ENCODE data around the gene TSEN34.
"Not testable (repeated sequence)": the region's sequence is repeated elsewhere in the genome, so short reads cannot be mapped to it uniquely, and the experiment has no call there.

Gene TSEN34

GRCh38 chr19:54189145-54189734 lies 1.9 kb upstream of the TSEN34 start, which contains the start of gene MBOAT7:
Gene MBOAT7, minus strand, starts transcription at chr19:54189580. Its CDS starts 1,072 bp downstream, at chr19:54188508.
- no peak for DNase-seq

GRCh38 chr19:54189735-54190502 lies 1.2 kb upstream of the TSEN34 start:
- DNase-seq = peak; percentile 100

DNA sequence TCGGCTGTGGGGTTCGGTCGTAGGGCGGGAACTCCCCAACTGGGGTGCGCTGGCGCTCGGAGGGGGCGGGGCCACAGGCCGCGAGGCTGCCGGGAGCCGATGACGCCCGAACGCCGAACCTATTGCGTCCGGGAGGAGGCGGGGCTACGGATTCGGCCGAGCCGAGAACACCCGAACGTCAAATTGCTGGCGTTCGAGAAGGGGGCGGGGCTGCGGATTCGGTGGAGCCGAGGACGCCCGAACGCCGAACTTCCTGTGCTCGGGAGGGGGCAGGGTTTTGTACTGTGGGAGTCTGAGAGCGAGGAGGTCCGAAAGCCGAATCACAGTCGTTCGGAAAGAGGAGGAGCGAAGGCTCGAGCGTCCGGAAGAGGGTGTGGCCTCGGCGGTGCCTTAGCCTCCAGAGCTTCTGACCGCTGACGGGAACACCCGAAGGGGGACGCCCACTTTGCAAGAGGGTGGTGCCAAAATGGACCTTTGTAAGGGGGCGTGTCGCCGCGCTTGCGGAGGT lies 551 bp upstream of the TSEN34 start:
- peak; percentile 100 for DNase-seq

DNA sequence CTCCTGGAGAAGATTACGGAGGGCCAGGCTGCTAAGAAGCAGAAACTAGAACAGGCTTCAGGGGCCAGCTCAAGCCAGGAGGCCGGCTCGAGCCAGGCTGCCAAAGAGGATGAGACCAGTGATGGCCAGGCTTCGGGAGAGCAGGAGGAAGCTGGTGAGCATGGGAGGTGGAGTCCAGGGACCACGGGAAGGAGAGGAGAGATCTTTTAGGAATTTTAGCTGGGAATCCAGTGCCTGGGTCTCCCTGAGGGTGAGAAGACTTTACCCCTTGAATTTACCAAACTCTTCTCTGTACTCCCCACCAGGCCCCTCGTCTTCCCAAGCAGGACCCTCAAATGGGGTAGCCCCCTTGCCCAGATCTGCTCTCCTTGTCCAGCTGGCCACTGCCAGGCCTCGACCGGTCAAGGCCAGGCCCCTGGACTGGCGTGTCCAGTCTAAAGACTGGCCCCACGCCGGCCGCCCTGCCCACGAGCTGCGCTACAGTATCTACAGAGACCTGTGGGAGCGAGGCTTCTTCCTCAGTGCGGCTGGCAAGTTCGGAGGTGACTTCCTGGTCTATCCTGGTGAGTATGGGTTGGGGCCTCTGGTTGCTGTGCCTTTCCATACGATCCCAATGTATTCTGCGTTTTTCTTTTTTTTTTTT lies 824 bp downstream of the TSEN34 start:
- DNase-seq = no peak

GRCh38 chr19:54193011-54193410 lies 1.9 kb downstream of the TSEN34 start:
- no peak for DNase-seq

DNA sequence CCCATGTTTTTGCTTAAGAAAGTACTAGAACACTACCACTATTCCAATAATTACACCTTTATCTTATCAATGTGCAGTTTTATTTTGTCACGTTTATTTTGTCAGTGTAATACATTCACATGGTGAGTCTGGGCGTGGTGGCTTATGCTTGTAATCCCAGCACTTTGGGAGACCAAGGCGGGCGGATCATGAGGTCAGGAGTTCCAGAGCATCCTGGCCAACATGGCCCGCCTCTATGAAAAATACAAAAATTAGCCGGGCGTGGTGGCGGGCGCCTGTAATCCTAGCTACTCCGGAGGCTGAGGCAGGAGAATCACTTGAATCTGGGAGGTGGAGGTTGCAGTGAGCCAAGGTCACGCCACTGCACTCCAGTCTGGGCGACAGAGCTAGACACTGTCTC lies 3.4 kb downstream of the TSEN34 start:
- DNase-seq = not testable (repeated sequence)

DNA sequence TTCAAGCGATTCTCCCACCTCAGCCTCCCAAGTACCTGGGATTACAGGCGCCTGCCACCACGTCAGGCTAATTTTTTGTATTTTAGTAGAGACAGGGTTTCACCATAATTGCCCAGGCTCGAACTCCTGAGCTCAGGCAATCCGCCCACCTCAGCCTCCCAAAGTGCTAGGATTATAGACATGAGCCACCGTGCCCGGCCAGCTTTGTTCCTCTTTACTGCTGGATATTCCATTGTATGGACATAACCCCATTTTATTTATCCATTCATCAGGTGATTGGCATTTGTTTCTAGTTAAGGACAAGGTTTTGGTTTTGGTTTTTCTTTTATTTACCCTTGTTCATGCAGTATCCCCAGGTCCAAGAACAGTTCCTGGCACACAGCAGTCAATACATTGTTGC lies 5.4 kb downstream of the TSEN34 start:
- DNase-seq = no peak

DNA sequence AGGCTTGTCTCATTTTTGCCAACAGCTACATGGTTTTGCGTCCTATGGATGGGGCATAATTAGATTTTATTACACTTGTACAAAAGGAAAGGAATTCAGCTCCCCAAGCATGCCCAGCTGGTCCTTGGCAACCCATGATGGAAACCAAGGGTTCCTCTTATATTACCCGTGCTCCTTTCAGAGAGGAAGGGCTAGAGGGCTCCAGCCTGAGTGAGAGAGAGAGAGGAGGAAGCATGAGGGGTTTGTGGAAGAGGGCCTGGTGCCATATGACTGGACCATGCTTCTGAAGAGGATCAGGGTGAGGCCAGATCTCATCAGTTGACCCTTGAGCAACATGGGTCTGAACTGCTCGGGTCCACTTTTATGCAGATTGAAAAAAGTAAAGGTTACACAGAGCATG lies 6.0 kb downstream of the TSEN34 start:
- DNase-seq = no peak

DNA sequence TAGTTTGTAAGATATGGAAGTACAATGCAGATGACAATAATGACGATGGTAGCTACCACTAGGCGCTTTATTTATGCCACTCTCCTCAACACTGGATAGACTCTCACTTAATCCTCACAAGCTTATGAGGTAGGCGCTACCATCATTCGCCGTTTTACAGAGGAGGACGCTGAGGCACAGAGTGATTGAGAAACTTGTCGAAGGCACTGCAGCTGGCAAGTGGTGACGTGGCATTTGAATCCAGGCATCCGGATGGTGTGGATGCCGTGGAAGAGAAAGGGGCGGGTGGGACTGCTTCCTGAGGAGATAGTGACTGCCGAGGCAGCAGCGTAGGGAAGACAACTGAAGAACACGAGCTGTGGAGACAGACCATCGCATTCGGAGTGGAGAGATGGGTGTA lies 8.3 kb downstream of the TSEN34 start:
- DNase-seq = no peak

- DNase-seq = no peak
These were observed 10.1 kb downstream of the TSEN34 start for GRCh38 chr19:54201172-54201701.

DNA sequence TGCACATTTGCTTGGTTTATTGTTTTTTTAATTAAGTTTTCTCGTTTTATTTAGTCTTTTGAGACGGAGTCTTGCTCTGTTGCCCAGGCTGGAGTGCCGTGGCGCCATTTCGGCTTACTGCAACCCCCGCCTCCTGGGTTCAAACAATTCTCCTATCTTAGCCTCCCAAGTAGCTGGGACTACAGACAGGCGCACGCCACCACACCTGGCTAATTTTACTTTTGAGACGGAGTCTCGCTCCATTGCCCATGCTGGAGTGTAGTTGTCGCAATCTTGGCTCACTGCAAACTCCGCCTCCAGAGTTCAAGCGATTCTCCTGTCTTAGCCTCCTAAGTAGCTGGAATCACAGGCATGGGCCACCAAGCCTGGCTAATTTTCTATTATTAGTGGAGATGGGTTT lies 10.9 kb downstream of the TSEN34 start:
- no peak for DNase-seq

DNA sequence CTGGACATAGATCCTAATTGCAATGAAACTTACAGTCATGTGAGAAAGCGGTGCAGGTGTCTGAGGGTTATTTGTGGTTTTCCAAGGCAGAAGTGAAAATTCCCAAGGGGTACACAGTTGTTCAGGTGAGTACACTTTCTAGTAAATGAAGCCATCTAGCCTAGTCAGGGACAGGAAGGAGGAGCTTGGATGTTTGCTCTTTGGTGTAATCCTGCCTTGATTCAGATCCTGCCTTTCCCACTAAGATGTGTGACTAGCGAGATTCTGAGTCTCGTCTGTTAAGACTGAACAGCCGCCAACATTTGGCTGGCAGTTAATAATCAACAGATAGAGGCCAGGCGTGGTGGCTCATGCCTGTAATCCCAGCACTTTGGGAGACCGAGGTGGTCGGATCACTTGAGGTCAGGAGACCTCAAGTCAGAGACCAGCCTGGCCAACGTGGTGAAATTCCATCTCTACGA lies 12.1 kb downstream of the TSEN34 start:
- DNase-seq = no peak

- DNase-seq = no peak
These were observed 13.8 kb downstream of the TSEN34 start for GRCh38 chr19:54204767-54205468.

- DNase-seq = no peak
These were observed 15.1 kb downstream of the TSEN34 start for GRCh38 chr19:54206030-54206830.

DNA sequence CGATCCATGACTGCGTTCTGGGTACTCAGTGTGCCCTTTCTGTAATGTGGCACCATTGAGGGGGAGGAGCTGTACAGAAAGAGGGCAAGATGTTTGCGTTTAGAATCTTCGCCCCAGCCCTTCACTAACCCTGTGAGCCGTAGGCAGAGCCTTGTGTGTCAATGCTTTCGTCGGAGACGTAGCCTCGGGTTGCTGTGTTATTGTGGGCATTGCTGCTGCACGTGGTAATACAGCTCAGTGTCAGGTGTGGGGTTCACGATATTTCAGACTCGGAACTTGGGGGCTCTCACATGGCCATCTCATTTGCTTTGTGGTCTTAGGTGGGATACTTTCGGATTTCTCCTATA lies 15.7 kb downstream of the TSEN34 start:
- DNase-seq = no peak

- DNase-seq = not testable (repeated sequence)
These were observed 16.1 kb downstream of the TSEN34 start for GRCh38 chr19:54207193-54207592.

GRCh38 chr19:54207676-54207982 lies 16.5 kb downstream of the TSEN34 start:
- no peak for DNase-seq

GRCh38 chr19:54207983-54208783 lies 17.1 kb downstream of the TSEN34 start:
- DNase-seq = peak; percentile 68

GRCh38 chr19:54208784-54209057 lies 17.6 kb downstream of the TSEN34 start:
- DNase-seq = no peak

DNA sequence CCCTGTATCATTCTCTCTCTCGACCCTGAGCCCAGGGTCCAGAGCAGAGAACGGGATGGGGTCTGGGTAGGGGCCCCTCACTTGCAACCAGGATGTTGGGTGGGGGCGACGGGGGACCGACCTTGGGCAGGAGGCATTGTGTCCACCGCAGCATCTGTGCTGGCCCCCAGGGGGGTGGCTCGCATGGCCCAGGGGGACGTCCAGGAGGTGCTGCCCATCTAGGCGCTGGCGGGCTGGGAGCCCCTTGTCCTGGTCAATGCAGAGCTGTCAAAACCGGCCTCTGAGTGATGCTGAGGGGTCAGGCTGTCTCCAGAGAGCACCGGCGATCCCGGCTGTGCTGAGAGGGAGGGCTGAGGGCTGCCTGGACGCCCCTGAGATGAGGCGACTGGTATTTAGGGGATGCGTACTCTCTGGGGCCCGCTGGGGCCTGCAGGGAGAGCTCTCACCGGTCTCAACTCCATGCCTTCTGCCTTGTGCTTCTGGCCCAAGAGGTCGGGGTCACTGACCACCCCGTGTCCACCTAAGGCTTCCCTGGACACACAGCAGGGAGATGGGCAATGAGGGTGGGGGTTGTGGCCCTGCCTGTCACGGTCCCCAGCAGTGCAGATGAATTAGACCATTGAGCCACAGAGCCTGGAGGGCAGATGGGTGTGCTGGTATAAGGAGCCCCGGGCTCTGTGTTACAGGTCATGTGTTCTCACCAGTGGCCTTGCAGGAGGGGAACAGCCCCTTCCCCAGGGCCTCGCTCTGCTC lies 18.1 kb downstream of the TSEN34 start:
- no peak for DNase-seq

All from right hindlimb (tissue), 1 donor.